GF-D8 (cell line): ENCODE data around the gene POGLUT3.

Experiments used
- DNase-seq: peaks from one replicate; lab custom pipeline; 2025; lab: John Stamatoyannopoulos, UW

Gene POGLUT3

DNA sequence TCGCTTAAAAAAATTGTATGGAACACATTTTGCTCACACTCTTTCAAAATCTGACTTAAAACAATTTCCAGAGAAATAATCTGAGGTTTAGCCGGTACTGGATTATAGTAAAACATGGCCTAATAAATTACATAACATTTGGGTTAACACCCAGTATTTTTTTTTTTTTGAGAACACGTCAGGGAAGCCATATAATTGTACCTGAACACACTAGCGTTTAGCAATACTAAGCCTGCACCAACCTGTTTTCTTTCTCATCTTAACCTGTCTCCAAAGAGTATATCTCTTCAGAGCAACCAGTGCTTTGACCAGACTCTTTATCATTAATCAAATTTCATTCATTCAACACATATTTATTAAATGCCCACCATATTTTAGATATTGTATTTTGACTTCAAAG is 2.0 kb upstream of the POGLUT3 start:
- DNase-seq: no peak

DNA sequence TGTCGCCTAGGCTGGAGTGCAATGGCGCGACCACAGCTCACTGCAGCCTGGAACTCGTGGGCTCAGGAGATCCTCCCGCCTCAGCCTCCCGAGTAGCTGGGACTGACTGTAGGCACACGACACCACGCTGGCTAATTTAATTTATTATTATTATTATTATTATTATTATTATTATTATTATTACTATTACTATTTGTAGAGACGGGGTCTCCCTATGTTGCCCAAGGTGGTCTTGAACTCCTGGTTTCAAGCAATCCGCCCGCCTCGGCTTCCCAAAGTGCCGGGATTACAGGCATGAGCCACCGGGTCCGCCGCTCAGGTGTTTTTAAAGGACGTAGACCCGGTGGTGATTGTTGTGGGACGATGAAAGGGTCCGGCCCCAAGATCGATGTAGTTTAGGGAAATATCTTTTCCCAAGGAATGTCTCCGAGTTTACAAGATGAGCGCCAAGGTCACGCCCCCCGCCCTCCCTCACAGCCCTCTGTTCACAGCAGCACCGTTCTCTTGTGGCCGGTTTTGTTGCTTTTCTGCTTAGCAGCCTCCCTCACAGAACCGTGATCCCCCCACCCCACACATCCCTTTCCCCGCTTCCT is 728 bp upstream of the POGLUT3 start:
- no peak for DNase-seq

DNA sequence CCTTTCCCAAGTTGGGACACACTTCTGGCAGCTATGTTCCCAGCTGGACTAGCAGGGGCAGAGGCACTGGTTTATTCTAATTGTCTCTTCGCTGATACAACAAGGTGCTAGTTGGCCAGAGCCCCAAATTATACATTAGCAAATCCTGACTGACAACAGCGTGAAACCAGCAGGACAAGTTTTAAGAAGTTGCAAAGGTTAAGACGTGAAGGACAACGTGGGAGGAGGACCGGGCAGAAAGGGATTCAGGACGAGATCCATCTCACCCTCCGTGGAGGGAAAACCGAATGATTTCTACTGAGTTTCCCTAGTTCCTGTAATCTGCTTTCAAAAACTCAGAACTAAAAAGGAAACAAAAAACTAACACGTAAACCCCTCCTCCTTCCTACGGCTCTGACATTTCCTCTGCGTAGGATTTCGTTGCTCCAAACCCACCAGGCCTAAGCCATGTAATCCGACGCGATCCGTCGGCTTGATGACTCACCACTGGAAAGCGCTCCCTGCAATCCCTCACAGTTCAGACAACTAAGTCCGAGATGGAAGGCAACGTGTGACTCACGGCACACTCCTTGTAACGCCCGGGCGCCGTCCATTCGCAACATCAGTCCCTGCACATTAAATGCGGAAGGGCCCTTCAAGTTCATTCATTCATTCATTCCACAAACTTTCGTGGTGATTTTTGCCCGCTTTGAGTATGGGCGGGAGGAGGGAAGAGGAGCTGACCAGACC is 703 bp downstream of the POGLUT3 start:
- DNase-seq: peak; percentile 97

DNA sequence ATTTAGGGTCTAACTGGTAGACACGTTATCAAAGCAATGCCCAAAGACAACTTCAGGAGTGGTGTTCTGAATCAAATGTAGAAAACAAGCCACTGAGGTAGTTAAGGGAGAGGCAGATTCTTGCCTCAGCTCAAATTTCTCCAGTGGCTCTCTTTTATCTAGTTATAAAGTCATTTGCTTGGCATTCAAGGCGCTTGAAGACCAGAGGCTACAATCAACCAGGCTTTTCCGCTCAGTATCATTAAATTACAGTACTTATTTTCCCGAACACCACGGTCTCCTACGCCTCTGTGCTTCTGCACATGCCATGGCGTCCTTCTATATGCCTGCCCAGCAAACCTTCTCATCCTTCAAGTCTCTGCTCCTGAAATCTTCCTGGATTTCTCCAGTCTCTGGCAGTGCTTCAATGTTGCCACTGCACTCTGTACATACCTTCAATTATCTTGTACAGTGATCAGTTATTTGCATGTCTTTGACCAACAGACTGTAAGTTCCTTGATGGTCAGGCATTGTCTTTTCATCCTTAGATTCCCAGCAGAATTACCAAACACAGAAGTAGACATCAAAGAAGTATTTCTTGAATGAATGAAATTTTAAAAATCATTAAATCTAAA is 1.4 kb downstream of the POGLUT3 start:
- DNase-seq: no peak

DNA sequence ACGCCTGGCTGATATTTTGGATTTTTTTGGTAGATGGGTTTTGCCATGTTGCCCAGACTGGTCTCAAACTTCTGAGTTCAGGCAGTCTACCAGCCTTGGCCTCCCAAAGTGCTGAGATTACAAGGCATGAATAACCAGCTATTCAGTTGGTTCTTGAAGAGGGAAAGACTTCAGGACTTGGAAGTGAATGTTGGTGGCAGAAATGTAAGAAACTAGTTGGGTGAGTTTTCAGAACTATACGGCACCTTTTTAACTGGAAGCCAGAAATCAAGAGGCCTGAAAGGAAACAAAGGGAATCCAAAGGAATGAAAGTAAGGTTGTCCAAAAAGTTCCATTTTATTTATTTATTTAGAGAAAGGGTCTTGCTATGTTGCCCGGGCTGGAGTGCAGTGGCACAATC is 2.9 kb downstream of the POGLUT3 start:
- DNase-seq: no peak

DNA sequence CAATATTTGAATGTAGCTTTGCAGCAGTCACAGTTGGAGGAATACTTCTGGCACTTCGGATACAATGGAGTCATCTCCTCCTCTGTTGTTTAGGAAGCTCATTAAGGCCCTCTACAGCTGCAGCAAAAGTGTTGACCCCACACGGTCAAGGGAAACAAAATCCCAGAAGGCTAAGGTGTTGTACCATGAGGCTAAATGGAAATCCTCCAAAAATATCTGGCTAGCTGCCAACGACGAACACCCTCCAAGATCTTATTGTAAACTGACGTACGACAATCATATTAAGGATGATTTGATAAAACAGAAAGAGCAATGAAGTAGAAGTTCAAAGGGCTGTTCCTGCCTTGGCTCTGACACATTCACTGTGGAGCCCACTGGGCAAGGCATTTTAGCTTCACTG is 4.0 kb downstream of the POGLUT3 start:
- no peak for DNase-seq

DNA sequence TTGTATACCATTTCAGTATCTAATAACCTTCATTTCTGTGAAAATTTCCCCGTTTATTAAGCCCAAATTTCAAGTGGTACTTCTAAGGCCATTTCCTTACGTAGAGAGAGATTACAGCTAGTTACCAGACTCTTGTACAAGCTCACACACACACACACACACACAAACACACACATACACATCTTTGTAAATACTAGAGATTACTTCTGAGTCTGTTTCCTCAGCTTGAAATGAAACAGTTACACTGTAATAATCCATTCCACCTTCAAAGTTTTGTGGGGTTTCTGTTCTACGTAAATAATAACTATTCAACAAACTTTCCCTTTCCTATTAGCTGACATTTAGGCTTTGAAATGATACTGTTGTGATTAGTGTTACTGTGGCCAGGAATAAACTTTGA is 6.2 kb downstream of the POGLUT3 start:
- no peak for DNase-seq

DNA sequence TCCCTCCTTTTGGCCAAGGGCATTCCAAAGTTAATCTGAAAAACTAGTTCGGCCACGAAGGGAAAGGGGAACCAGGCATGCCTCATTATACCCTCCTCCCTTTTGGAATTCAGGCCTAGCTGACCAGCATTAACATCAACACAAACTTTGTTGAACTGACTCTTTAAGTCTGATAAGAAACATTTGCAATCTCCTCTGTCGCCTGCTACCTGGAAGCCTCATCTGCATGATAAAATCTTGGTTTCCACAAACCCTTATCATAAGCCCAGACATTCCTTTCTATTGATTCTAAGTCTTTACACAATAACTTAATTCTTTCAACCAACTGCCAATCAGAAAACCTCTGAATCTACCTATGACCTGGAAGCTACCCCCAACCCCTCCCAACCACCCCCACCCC is 11.4 kb downstream of the POGLUT3 start:
- no peak for DNase-seq

DNA sequence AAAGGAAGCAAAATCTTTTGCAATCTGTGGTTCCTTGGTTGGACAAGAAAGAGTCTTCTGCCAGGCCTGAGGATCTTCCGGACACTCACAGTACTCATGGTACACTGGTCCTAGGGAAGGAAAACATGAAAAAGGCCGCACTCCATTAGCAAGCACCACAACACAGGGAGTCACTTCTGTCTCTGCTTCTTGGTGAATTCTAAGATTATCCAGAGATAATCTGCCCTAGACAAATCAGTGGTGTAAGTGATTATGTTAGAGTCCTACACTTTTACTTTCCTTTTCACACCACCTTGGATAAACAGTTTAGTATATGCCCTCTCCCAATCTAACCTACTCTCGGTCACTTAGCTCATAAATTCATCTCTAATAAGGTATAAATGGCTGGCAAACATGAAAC is 11.9 kb downstream of the POGLUT3 start:
- DNase-seq: no peak

DNA sequence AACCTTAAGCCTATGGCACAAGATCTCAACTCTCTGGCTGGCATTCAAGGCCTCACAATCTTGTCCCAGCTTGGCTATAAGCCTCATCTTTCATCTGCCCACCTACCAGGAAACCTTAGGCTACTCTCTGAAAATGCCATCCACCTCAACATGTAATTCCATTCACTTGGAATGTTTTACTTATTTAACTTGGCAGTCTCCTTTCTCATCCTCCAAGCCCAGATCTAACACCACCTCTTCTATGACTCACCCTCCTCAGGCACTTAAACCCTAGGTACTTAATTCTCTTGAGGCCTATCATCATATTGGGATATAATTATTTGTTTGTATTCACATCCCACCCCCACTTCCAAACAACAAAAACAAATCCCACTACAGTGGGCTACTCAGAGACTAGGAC is 15.0 kb downstream of the POGLUT3 start:
- no peak for DNase-seq

DNA sequence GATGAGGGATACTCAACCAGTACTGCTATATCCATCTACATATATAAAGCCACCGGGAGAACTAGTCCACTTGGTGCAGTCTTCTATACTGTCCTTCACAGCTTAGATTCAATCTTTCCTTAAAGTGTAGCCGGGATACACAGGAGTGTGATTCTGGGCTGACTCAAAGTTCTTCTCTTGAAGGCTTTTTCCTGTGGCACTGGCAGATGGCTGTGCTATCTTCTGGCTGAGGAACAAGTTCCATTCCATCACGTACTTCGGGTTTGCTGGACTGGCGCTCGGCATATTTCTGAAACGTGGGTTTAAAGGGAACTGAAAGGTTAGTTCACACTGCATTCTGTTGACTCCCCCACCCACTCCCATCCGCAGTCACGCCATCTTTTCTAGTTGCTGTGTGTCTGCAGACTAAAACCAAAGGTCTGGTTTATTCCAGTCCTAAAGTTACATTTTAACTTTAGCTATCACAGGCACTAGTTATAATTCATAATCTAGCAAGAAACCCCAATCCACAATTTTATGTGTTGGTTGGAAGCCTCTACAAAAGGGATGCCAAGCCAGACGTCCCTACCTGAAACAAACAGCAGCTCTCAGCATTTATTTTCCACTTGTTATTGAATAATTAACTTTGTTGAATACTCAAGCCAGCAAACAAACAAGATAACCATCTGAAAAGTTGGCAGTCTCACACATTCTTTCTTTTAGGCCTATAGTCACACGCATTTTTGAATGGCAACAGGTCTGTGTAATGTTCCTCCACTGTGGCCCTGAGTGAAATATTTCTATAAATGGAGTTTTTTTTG is 23.3 kb downstream of the POGLUT3 start:
- no peak for DNase-seq

DNA sequence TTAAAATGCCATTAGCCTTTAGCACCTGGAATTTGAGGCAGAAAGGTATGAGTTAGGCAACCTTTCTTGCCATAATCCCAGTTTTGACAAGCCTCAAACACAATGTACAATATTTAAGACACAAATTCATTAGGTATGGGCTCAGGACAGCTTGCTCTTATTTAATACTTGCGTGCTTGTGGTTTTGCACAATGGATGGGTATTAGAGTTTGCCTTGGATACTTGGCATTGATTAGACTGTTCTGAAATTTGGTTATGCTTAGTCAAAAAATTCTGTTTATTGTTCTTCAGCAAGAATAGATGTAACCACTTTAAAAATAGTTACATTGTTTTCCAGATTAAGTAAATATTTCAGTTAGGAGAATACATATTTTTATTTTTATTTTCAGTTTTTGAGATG is 25.5 kb downstream of the POGLUT3 start:
- no peak for DNase-seq

DNA sequence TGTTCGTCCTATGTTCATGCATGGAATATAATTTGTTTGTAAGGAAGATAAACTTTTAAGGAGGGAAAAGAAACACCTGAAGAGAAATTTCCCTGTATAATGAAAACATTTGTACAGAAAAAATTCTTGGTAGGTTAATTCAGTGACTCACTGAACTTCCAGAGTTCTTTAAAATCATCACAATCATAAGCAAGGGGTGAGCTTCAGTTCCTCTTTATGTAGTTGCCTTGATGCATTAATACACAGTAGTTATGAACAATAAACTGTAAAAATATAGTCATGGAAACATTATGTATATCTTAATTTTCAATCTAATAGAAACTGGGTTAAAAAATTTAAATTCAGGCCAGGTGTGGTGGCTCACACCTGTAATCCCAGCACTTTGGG is 29.7 kb downstream of the POGLUT3 start:
- peak; percentile 60 for DNase-seq

DNA sequence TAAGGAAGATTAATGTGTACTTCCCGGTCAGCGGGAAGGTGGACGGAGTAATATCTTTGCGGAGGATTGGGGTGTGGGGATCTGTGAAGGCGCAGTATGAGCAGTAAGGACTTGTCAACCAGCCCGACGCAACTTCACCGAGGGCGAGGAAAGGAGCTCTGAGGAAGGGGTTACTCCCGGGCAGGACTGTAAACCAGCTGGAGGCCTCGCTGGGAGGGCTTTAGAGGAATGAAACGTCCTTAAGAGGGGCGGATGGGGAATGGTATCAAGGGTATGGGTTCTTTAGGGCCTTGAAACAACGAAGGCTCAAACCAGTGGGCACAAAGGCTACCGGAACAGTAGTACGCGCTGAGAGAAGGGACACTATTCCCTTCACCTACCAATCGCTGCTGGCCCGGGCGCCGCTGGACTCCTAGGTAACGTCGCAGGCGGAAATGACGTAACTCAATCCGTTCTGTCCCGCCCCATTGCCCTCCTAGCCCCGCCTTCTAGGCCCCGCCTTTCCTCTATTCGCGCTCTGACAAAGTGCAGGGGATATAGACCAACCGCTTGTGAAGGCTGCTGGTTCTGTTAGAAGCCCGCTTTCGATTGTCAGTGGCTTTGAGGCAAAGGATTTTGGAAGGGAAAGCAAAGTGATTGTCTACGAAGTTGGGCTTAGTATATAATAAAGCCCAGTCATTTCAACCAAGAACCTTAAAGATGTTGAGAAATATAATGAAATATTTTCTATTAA is 30.9 kb downstream of the POGLUT3 start, which contains the start of gene C11orf65:
C11orf65 (minus strand) TSS at position 439 of the 733 bp plus-strand sequence. CDS start 5,970 bp downstream, outside the sequence.
- peak; percentile 100 for DNase-seq

DNA sequence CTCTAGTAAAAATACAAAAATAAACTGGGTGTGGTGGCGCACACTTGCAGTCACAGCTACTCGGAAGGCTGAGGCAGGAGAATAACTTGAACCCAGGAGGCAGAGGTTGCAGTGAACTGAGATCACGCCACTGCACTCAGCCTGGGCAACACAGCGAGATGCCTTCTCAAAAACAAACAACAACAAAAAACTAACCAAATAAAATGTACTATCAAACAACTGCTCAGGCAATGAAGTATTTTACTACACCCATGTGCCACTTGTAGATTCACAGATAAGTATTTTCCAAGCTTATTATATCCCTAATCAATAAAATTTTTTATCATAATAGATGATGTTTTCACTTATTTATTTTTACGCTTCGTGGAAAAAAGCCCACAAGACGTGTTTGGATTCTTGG is 31.8 kb downstream of the POGLUT3 start:
- no peak for DNase-seq

DNA sequence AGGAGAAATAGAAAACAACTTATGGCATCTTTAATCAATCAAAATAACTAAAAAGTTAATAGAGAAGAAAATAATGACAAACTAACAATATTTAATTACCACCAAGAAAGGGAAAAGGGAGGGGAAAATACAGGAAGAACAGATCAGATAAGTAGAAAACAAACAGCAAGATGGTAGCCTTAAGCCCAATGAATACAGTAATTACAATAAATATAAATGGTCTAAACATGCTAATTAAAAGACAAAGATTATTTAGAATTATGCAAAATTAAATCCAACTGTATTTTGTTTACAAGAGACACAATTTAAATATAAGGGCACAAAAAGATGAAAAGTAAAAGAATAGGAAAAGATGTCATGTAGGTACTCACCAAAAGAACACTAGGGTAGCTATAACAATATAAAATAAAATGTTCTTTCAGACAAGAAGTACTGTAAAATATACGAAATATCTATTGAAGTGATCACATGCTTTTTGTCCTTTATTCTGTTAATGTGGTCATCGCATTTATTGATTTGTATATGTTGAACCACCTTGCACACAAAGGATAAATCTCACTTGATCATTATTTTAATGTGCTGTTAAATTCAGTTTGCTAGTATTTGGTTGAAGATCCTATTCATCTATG is 44.9 kb downstream of the POGLUT3 start:
- DNase-seq: no peak
